Measurements from ENCODE around the gene AFF3.

The AFF3 gene

DNA sequence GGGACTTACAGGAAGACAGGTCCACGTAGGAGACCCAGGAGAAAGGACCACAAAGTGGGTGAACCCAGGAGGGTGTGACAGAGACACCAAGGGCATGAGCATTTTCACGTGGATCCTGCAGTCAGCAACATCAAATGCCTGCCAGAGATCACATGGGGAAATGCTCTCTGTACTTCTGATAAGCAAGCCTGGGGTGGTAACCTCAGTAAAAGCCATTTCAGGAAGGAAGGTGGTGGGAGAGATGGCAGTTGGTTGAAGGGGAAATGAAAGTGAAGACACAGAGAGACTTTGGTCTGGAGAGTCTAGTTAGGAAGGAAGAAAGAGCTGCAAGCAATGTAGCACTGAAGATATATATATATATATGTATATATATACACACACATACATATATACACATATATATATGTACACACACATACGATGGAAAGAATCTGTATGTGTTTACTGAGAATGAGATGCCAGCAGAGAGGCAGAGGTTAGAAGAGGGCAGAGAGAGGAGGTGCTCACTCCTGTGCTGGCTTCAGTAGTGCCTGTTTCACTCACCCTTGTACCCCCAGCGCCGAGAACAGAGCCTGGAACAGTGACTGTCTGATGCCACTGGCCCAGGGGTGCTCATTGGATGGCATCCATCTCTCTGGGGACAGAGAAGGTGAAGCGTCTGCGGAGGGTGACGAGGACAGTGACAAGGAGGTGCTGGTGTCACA lies 314.9 kb downstream of the AFF3 start:
- Histone ChIP-seq H3F3A (ENCODE audit: insufficient read depth, low read length) (no peaks in the 10 kb centered on the region), H3K9me2 (replicated peaks; ENCODE audit: insufficient read depth, low read length) (no peaks in the 10 kb centered on the region), H3K9me3 (replicated peaks; ENCODE audit: insufficient read depth, low read length) (no peaks in the 10 kb centered on the region), H2AFZ (ENCODE audit: low read length) (no peak overlapping the region), H4K20me1 (ENCODE audit: insufficient read depth, low read length) (no peaks in the 10 kb centered on the region), H3K79me2 (ENCODE audit: low read length) (no peaks in the 10 kb centered on the region), H3K36me3 (replicated peaks; ENCODE audit: insufficient read depth, low read length) (no peaks in the 10 kb centered on the region), H3K4me1 (ENCODE audit: low read length) (no peaks in the 10 kb centered on the region), H3K9ac (ENCODE audit: low read length) (no peak overlapping the region), H3K4me2 (ENCODE audit: low read depth, low read length) (no peak overlapping the region), H3K4me3 (ENCODE audit: low read length) (no peak overlapping the region), H3K27ac (ENCODE audit: low read length) (no peak overlapping the region), H3K27me3 (replicated peaks; ENCODE audit: insufficient read depth, low read length) (no peaks in the 10 kb centered on the region)
- DNase-seq = no peak
- TF ChIP-seq, protein P1, sequence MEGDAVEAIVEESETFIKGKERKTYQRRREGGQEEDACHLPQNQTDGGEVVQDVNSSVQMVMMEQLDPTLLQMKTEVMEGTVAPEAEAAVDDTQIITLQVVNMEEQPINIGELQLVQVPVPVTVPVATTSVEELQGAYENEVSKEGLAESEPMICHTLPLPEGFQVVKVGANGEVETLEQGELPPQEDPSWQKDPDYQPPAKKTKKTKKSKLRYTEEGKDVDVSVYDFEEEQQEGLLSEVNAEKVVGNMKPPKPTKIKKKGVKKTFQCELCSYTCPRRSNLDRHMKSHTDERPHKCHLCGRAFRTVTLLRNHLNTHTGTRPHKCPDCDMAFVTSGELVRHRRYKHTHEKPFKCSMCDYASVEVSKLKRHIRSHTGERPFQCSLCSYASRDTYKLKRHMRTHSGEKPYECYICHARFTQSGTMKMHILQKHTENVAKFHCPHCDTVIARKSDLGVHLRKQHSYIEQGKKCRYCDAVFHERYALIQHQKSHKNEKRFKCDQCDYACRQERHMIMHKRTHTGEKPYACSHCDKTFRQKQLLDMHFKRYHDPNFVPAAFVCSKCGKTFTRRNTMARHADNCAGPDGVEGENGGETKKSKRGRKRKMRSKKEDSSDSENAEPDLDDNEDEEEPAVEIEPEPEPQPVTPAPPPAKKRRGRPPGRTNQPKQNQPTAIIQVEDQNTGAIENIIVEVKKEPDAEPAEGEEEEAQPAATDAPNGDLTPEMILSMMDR (IDR thresholded peaks at IDR 0.05; ENCODE audit: low read length) = no peak
- TF ChIP-seq EZH2phosphoT487 (IDR thresholded peaks at IDR 0.05; ENCODE audit: low read length) (no peak), EZH2 (optimal IDR thresholded peaks at IDR 0.05; ENCODE audit: low read depth, low read length) (no peak)

DNA sequence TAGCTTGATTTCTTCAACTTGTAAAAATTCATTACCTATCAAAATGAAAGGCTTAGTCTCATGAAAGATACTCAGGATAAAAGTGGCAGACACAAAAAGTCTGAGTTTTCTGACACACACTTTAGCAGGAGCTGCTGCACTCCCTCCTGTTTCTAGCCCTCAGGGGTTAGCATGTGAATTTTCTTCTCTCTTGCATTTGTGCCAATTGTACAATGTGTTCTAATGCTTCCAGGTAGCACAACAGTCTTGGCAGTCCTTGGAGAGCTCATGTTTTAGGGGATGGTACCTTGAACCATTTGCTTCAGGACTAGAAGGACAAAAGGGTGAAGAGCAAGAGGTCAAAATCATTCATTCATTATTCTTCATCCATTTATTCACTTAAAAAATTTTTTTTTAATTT lies 316.8 kb downstream of the AFF3 start:
- Histone ChIP-seq H3K4me1 (ENCODE audit: low read length) (no peaks in the 10 kb centered on the region), H3K9ac (ENCODE audit: low read length) (no peak overlapping the region), H3K27me3 (replicated peaks; ENCODE audit: insufficient read depth, low read length) (no peaks in the 10 kb centered on the region), H3F3A (ENCODE audit: insufficient read depth, low read length) (no peaks in the 10 kb centered on the region), H3K36me3 (replicated peaks; ENCODE audit: insufficient read depth, low read length) (no peaks in the 10 kb centered on the region), H3K4me3 (ENCODE audit: low read length) (no peak overlapping the region), H3K4me2 (ENCODE audit: low read depth, low read length) (no peak overlapping the region), H3K9me2 (replicated peaks; ENCODE audit: insufficient read depth, low read length) (no peaks in the 10 kb centered on the region), H3K27ac (ENCODE audit: low read length) (no peak overlapping the region), H3K9me3 (replicated peaks; ENCODE audit: insufficient read depth, low read length) (no peaks in the 10 kb centered on the region), H3K79me2 (ENCODE audit: low read length) (no peaks in the 10 kb centered on the region), H2AFZ (ENCODE audit: low read length) (no peak overlapping the region), H4K20me1 (ENCODE audit: insufficient read depth, low read length) (no peaks in the 10 kb centered on the region)
- no peak for DNase-seq
- TF ChIP-seq EZH2phosphoT487 (IDR thresholded peaks at IDR 0.05; ENCODE audit: low read length) (no peak), EZH2 (optimal IDR thresholded peaks at IDR 0.05; ENCODE audit: low read depth, low read length) (no peak)
- TF ChIP-seq, protein P1 (IDR thresholded peaks at IDR 0.05; ENCODE audit: low read length) = no peak

DNA sequence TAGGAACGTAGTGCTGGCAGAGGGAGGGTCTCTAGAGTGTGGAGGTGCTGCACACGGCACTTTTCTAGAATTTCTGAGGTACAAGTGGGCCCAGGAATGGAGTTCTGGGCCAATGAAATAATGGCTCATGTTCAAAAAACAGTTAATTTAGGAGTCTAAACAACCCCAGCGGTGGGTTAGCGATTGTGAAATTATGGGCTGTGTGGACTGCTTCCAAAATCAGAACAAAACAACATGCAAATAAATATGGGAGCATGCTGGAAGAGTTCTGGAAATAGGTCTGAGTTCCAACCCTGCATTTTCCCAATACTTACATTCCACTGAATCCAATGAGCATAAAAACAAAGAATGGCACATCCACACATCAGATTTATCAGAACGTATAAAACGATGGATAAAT lies 317.6 kb downstream of the AFF3 start:
- TF ChIP-seq EZH2phosphoT487 (IDR thresholded peaks at IDR 0.05; ENCODE audit: low read length) = no peak
- Histone ChIP-seq H3K9me3 (replicated peaks; ENCODE audit: insufficient read depth, low read length) (no peaks in the 10 kb centered on the region), H3K79me2 (ENCODE audit: low read length) (no peaks in the 10 kb centered on the region), H3K9me2 (replicated peaks; ENCODE audit: insufficient read depth, low read length) (no peaks in the 10 kb centered on the region), H3K27me3 (replicated peaks; ENCODE audit: insufficient read depth, low read length) (no peaks in the 10 kb centered on the region), H3K4me2 (ENCODE audit: low read depth, low read length) (no peak overlapping the region), H3K4me3 (ENCODE audit: low read length) (no peak overlapping the region), H2AFZ (ENCODE audit: low read length) (no peak overlapping the region), H3K9ac (ENCODE audit: low read length) (no peak overlapping the region), H3K36me3 (replicated peaks; ENCODE audit: insufficient read depth, low read length) (no peaks in the 10 kb centered on the region), H4K20me1 (ENCODE audit: insufficient read depth, low read length) (no peaks in the 10 kb centered on the region), H3F3A (ENCODE audit: insufficient read depth, low read length) (no peaks in the 10 kb centered on the region), H3K27ac (ENCODE audit: low read length) (no peak overlapping the region), H3K4me1 (ENCODE audit: low read length) (no peaks in the 10 kb centered on the region)
- DNase-seq = no peak

DNA sequence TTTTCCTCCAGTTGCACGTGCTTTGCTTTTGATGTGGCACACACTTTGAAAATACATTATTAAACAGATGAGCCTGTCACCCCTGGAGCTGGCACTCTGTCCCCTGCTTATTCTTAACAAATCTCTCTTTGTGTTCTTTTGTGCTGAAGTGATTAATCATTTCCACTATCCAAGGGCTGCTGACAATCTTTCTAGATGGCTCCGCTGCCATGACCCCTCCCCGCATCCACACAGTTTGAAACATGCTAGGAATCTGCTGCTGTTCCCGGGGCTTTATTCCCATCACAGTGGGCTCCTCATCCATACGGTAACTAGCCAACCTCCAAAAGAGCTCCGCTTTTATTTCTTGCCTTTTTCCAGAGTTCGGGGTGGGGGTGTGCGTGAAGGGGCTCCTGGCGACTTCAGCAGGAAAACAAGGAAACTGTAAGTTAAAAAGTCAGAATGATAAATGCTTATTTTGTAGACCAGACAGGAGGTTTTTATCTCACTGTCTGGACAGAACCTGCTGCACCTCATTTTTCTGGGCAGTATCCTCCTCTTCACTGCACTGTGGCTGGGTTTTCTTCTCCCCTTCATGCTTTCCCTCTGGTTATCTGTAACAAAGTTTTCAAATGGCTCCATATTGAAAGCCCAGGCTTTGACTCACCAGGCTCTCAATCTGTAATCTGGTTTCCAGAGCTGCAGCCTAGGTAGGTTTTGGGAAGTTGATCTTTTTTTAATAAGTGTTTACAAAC lies 319.7 kb downstream of the AFF3 start:
- Histone ChIP-seq H4K20me1 (ENCODE audit: insufficient read depth, low read length) (no peaks in the 10 kb centered on the region), H2AFZ (ENCODE audit: low read length) (no peak overlapping the region), H3K9ac (ENCODE audit: low read length) (no peak overlapping the region), H3K36me3 (replicated peaks; ENCODE audit: insufficient read depth, low read length) (no peaks in the 10 kb centered on the region), H3K27ac (ENCODE audit: low read length) (no peak overlapping the region), H3K4me3 (ENCODE audit: low read length) (no peak overlapping the region), H3F3A (ENCODE audit: insufficient read depth, low read length) (no peaks in the 10 kb centered on the region), H3K27me3 (replicated peaks; ENCODE audit: insufficient read depth, low read length) (no peaks in the 10 kb centered on the region), H3K4me2 (ENCODE audit: low read depth, low read length) (no peak overlapping the region), H3K9me2 (replicated peaks; ENCODE audit: insufficient read depth, low read length) (no peaks in the 10 kb centered on the region), H3K79me2 (ENCODE audit: low read length) (no peaks in the 10 kb centered on the region), H3K4me1 (ENCODE audit: low read length) (no peaks in the 10 kb centered on the region), H3K9me3 (replicated peaks; ENCODE audit: insufficient read depth, low read length) (no peaks in the 10 kb centered on the region)
- TF ChIP-seq, protein P1 (IDR thresholded peaks at IDR 0.05; ENCODE audit: low read length) = no peak
- TF ChIP-seq EZH2 (optimal IDR thresholded peaks at IDR 0.05; ENCODE audit: low read depth, low read length) (no peak), EZH2phosphoT487 (IDR thresholded peaks at IDR 0.05; ENCODE audit: low read length) (no peak)
- DNase-seq = no peak
